Mesothelial cell of epicardium (in vitro differentiated cells): Measurements from ENCODE around the gene MSANTD3. TPM values are rescaled to one million over a fixed set of nuclear protein-coding genes. Genes with fewer than 3 reads are reported as not detected.
"Not testable (repeated sequence)": the region's sequence is repeated elsewhere in the genome, so short reads cannot be mapped to it uniquely, and the experiment has no call there.

Experiments used
- DNase-seq, 2 experiments: peaks; one replicate each; pipeline ENCODE4 v3.0.0; 2021; ENCODE audit warnings: low spot score in 2 of 2; ENCODE audit not compliant: unreplicated experiment in 2 of 2
- H3K27ac Mint-ChIP-seq: 2 replicates; pipeline ENCODE4 v1.8.0; 2021; ENCODE audit warnings: mixed read lengths
- H3K27me3 Mint-ChIP-seq: 2 replicates; pipeline ENCODE4 v1.8.0; 2021; ENCODE audit warnings: low read depth, mixed read lengths
- H3K36me3 Mint-ChIP-seq: 2 replicates; pipeline ENCODE4 v1.8.0; 2021; ENCODE audit warnings: mixed read lengths
- H3K4me1 Mint-ChIP-seq: 2 replicates; pipeline ENCODE4 v1.8.0; 2021; ENCODE audit warnings: mixed read lengths
- H3K4me3 Mint-ChIP-seq: 2 replicates; pipeline ENCODE4 v1.8.0; 2021; ENCODE audit warnings: mild to moderate bottlenecking, moderate library complexity, mixed read lengths
- H3K9me3 Mint-ChIP-seq: 2 replicates; pipeline ENCODE4 v1.8.0; 2021; ENCODE audit warnings: mixed read lengths
- CTCF ChIP-seq: fragments of 200-600 bp; sonication (generic); IDR thresholded peaks from one replicate; pipeline ENCODE4 v1.5.0; 2021; ENCODE audit warnings: antibody characterized with exemption; ENCODE audit not compliant: unreplicated experiment
- total RNA-seq: library from RNA; stranded (reverse); gene quantifications from 3 replicates; pipeline ENCODE4 v1.2.1, GENCODE V29; 2021

Gene MSANTD3
- total RNA-seq, 1 donor from 2014 or later, result 35.4 TPM

- Mint-ChIP-seq H3K27ac (peak overlapping the region; percentile 54), H3K36me3 (no peaks in the 10 kb centered on the region), H3K4me1 (peaks cover 10% of the 10 kb centered on the region), H3K9me3 (peaks cover 12% of the 10 kb centered on the region), H3K4me3 (peak overlapping the region; percentile 83), H3K27me3 (peaks cover 2% of the 10 kb centered on the region)
- TF ChIP-seq CTCF, result no peak
- DNase-seq, result peak; percentile 77 to 86
These were observed 15.3 kb upstream of the MSANTD3 start for GRCh38 chr9:100411472-100412283.

DNA sequence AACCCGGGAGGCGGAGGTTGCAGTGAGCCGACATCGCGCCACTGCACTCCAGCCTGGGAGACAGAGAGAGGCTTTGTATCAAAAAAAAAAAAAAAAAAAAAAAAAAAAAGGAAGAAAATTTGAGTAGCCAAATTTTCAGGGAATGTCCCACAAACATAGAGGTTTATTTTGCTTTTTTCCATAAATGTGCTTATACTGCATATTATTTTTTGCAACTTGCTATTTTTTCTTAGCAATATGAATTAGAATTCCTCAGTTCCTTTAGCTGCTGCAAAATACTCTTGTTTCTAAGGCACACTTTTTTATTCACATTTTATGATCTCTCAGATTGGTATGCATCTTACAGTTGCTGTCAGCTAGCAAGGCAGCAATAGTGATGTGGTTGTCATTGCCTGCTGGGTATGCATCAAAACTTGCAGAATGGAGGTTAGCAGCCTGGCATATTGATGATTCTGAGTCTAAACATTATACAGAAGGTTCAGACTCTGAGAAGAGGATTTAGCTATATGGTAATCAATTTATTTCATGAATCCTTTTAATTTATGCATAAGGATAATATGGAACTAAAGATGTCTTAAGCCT lies 13.0 kb upstream of the MSANTD3 start:
- H3K4me1 Mint-ChIP-seq, result peaks cover 10% of the 10 kb centered on the region
- no peak for DNase-seq
- H3K27me3 Mint-ChIP-seq, result peaks cover 6% of the 10 kb centered on the region
- H3K36me3 Mint-ChIP-seq, result no peaks in the 10 kb centered on the region
- no peak overlapping the region for H3K4me3 Mint-ChIP-seq
- no peak for TF ChIP-seq CTCF
- peaks cover 8% of the 10 kb centered on the region for H3K9me3 Mint-ChIP-seq
- no peak overlapping the region for H3K27ac Mint-ChIP-seq

DNA sequence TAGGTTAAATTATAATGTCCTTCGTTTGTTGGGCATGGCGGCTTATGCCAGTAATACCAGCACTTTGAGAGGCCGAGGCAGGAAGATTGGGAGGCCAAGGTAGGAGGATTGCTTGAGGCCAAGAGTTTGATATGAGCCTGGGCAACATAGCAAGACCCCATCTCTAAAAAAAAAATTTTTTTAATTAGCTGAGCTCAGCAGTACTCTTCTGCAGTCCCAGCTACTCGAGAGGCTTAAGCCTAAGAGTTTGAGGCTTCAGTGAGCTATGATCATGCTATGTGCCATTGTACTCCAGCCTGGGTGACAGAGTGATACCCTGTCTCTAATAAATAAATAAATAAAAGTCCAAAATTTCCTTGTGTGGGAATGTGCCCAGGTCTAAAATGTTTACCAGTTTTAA lies 9.1 kb upstream of the MSANTD3 start:
- H3K27me3 Mint-ChIP-seq, result peaks cover 9% of the 10 kb centered on the region
- no peak overlapping the region for H3K4me3 Mint-ChIP-seq
- no peaks in the 10 kb centered on the region for H3K36me3 Mint-ChIP-seq
- H3K9me3 Mint-ChIP-seq, result no peaks in the 10 kb centered on the region
- H3K27ac Mint-ChIP-seq, result no peak overlapping the region
- TF ChIP-seq CTCF, result no peak
- H3K4me1 Mint-ChIP-seq, result no peaks in the 10 kb centered on the region
- DNase-seq, result no peak

DNA sequence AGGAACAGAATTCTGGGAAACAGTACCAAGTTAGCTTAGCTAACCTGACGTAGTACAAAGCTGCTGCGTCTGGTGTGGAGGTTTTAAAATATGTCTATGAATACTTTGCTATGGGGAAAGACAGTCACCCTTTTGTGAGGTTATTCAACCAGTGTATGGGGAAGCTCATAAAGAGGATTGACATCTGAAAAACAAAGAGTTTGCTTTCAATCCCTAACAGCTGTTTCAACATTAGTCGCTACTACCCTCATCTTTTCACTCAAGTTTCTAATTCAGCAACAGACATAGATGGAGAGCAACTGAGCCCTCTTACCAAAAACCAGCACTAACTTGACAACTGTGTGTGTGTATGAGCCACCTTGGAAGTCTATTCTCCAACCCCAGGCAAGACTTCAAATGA lies 7.8 kb upstream of the MSANTD3 start:
- Mint-ChIP-seq H3K9me3 (no peaks in the 10 kb centered on the region), H3K27ac (no peak overlapping the region), H3K4me1 (no peaks in the 10 kb centered on the region), H3K36me3 (no peaks in the 10 kb centered on the region), H3K4me3 (no peak overlapping the region), H3K27me3 (peaks cover 9% of the 10 kb centered on the region)
- DNase-seq, result no peak
- TF ChIP-seq CTCF, result no peak

GRCh38 chr9:100421116-100421515 lies 5.8 kb upstream of the MSANTD3 start:
- H3K36me3 Mint-ChIP-seq, H3K27ac Mint-ChIP-seq, H3K4me3 Mint-ChIP-seq, DNase-seq, H3K27me3 Mint-ChIP-seq, H3K9me3 Mint-ChIP-seq, H3K4me1 Mint-ChIP-seq: not testable (repeated sequence)

DNA sequence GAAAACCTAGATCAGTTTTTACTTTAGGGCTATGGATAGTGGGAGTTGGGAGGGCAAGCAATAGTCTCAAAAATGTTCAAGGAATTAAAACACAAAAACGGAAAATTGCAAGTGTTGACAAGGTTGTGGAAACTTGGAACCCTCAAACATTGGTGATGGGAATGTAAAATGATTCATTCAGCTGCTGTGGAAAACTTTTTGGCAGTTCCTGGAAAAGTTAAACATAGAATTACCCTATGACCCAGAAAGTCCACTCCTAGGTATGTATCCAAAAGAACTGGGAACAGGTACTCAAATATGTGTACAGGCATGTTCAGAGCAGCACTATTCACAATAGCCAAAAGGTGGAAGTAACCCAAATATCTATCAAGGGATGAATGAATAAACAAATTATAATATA lies 1.2 kb upstream of the MSANTD3 start:
- Mint-ChIP-seq H3K36me3 (peaks cover 4% of the 10 kb centered on the region), H3K4me1 (peaks cover 30% of the 10 kb centered on the region), H3K27me3 (no peaks in the 10 kb centered on the region), H3K27ac (peak overlapping the region; percentile 97), H3K4me3 (peak overlapping the region; percentile 90), H3K9me3 (no peaks in the 10 kb centered on the region)
- DNase-seq, result no peak
- no peak for TF ChIP-seq CTCF
